Psoas muscle (tissue), 8 donors: Measurements from ENCODE around the gene PLCXD1. TPM values are rescaled to one million over a fixed set of nuclear protein-coding genes. Genes with fewer than 3 reads are reported as not detected.
"Not testable (repeated sequence)": the region's sequence is repeated elsewhere in the genome, so short reads cannot be mapped to it uniquely, and the experiment has no call there.

Experiments used
- ATAC-seq, 4 donors: fragments of 200-7000 bp; cut with Tn5 transposase; one replicate each; pipeline ENCODE4 v1.9.1; 2020; ENCODE audit warnings: moderate library complexity in 3 of 4, mild to moderate bottlenecking in 2 of 4
- DNase-seq, 2 donors: peaks; one replicate each; pipeline ENCODE4 v3.0.0-alpha.2; 2020
- H3K27ac ChIP-seq: fragments of 200-600 bp; one replicate; pipeline ENCODE4 v1.8.0; 2022
- H3K27me3 ChIP-seq, 3 donors: fragments of 200-600 bp in 1 of 3; one replicate each; pipeline versions ENCODE4 v1.6.1 to v1.8.0; 2013 to 2022; ENCODE audit warnings: low read length in 2 of 3, mild to moderate bottlenecking in 2 of 3, moderate library complexity in 1 of 3; ENCODE audit not compliant: insufficient read depth in 3 of 3
- H3K36me3 ChIP-seq, 2 donors: fragments of 200-600 bp in 1 of 2; one replicate each; pipeline versions ENCODE4 v1.6.1 to v1.8.0; 2013 to 2022; ENCODE audit warnings: low read depth in 1 of 2, mild to moderate bottlenecking in 1 of 2, moderate library complexity in 1 of 2; ENCODE audit not compliant: insufficient read depth in 1 of 2
- H3K4me1 ChIP-seq: fragments of 200-600 bp; one replicate; pipeline ENCODE4 v1.8.0; 2022
- H3K4me3 ChIP-seq: fragments of 200-600 bp; one replicate; pipeline ENCODE4 v1.8.0; 2022; ENCODE audit warnings: mild to moderate bottlenecking
- H3K9me3 ChIP-seq: fragments of 200-600 bp; one replicate; pipeline ENCODE4 v1.8.0; 2022
- WGBS, 3 donors: extraction: QIAGEN DNeasy Blood & Tissue Kit; methylation state at CpG; one replicate each; pipeline versions ENCODE4 v1.1.6 to v1.1.7; 2013; 5-methylcytosine and 5-hydroxymethylcytosine counted together
- intact Hi-C, 2 donors: fragments of 100-400 bp; cut with DNase I; formaldehyde crosslinking; loops; one replicate each; pipeline versions ENCODE4 v1.11.0 to v1.14.2; 2022
- polyA plus RNA-seq, 3 donors: library from polyadenylated mRNA; stranded (reverse); fragments of 200-250 nt; gene quantifications; one replicate each; pipeline ENCODE4 v1.2.3, GENCODE V29; 2013
- total RNA-seq, 4 donors: library from RNA; stranded (reverse); fragmentation: NEBNext Ultra II Directional in 2 of 4; extraction: Animal tissue kit (Norgen Biotek cat#: 25700) in 2 of 4; gene quantifications; one replicate each; pipeline versions ENCODE4 v1.2.1 to v1.2.4, GENCODE V29; 2021 to 2023
- TF ChIP-seq, protein P1 (sequence below): fragments of 200-600 bp; IDR thresholded peaks from one replicate; pipeline ENCODE4 v1.8.0; 2022; ENCODE audit warnings: antibody characterized with exemption
- donor health status: healthy with polysubstance abuse.
- donor health status: DM: no; HTN: no; CAD: no; lungs with moderate emphysema.
- donor health status: Bipolar disorder and iron deficiency.
- donor health status: healthy.
- donor health status: DM: yes; HTN: yes; CAD: no.
- donor health status: DM: no; HTN: no; CAD: no.
- donor health status: DM: no; HTN: no; CAD: no.
- donor health status: DM: yes; HTN: yes; CAD: no.

Gene PLCXD1
- total and polyA plus RNA-seq, 7 donors = 0.89 to 16.3 (median 2.3) TPM

DNA sequence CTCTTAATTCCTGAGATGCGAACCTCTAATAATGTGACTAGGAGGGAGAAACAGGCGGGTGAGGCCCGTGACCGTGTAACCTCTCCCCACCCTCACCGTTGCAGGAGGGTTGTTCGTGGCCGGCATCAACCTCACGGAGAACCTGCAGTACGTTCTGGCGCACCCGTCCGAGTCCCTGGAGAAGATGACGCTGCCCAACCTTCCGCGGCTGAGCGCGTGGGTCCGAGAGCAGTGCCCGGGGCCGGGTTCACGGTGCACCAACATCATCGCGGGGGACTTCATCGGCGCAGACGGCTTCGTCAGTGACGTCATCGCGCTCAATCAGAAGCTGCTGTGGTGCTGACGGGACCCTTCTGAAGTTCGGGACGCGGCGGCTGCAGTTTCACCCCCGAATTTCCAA is 17.8 kb downstream of the PLCXD1 start:
- whole genome bisulfite sequencing, 3 donors = 96 to 98% (median 98%) methylated on average over 36 of the region's 36 CpGs
- no peaks in the 10 kb centered on the region for H3K27me3 ChIP-seq
- H3K36me3 ChIP-seq = peaks cover 3 to 38% of the 10 kb centered on the region in 2 donors
- TF ChIP-seq, protein P1, sequence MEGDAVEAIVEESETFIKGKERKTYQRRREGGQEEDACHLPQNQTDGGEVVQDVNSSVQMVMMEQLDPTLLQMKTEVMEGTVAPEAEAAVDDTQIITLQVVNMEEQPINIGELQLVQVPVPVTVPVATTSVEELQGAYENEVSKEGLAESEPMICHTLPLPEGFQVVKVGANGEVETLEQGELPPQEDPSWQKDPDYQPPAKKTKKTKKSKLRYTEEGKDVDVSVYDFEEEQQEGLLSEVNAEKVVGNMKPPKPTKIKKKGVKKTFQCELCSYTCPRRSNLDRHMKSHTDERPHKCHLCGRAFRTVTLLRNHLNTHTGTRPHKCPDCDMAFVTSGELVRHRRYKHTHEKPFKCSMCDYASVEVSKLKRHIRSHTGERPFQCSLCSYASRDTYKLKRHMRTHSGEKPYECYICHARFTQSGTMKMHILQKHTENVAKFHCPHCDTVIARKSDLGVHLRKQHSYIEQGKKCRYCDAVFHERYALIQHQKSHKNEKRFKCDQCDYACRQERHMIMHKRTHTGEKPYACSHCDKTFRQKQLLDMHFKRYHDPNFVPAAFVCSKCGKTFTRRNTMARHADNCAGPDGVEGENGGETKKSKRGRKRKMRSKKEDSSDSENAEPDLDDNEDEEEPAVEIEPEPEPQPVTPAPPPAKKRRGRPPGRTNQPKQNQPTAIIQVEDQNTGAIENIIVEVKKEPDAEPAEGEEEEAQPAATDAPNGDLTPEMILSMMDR = no peak
- intact Hi-C loops = no loop called here
- DNase-seq (no peak), ATAC-seq (no peak)
- H3K4me3 ChIP-seq = no peak overlapping the region
- no peak overlapping the region for H3K27ac ChIP-seq
- no peaks in the 10 kb centered on the region for H3K4me1 ChIP-seq
- H3K9me3 ChIP-seq = no peaks in the 10 kb centered on the region

DNA sequence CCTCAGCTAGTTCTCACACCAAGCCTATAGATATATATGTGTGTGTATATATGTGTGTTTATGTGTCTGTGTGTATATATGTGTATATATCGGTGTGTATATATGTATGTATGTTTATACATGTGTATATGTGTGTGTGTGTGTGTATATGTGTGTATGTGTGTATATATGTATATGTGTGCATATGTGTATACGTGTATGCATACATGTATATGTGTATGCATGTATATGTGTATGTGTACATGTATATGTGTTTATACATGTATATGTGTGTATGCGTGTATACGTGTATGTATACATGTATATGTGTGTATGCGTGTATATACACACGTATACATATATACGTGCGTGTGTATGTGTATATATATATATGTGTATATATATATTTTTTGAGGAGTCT is 19.2 kb downstream of the PLCXD1 start:
- intact Hi-C loops = no loop called here

DNA sequence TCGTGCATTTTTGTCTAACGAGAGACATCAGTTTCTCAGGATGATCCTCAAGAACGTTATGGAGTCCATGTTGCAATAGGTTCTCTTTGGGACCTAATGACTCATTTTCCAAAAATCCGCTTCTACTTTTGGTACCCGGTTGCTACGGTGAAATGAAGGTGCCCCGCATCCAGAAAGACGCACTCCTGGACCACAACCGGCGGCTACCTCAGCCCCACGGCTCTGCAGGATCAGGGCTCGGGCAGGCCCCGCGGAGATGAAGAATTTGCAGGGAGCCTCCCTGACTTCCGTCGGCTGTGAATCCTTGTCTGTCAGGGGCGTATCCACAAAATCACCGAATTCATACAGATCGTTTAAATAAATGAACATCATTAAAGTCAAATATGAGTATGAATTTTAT is 21.8 kb downstream of the PLCXD1 start:
- H3K36me3 ChIP-seq = peaks cover 10 to 63% of the 10 kb centered on the region in 2 donors
- no peak overlapping the region for H3K4me3 ChIP-seq
- ATAC-seq (peak in 1 of 4 donors; percentile 13), DNase-seq (no peak)
- H3K9me3 ChIP-seq = no peaks in the 10 kb centered on the region
- 91 to 95% (median 94%) methylated on average over 19 of the region's 19 CpGs for WGBS, 3 donors
- no peaks in the 10 kb centered on the region for H3K27me3 ChIP-seq
- no peak overlapping the region for H3K27ac ChIP-seq
- intact Hi-C loops = no loop called here
- TF ChIP-seq, protein P1 = no peak
- H3K4me1 ChIP-seq = no peaks in the 10 kb centered on the region

More for the DNA sequence above, 19.2 kb downstream of the PLCXD1 start:
- WGBS, 3 donors = 91 to 99% (median 93%) methylated on average over 8 of the region's 8 CpGs
- Histone ChIP-seq H3K4me3 (no peak overlapping the region), H3K27me3 (no peaks in the 10 kb centered on the region), H3K4me1 (no peaks in the 10 kb centered on the region), H3K36me3 (peaks cover 10 to 43% of the 10 kb centered on the region in 2 donors), H3K27ac (no peak overlapping the region), H3K9me3 (no peaks in the 10 kb centered on the region)
- no peak for ATAC-seq
- no peak for DNase-seq
- TF ChIP-seq, protein P1 = no peak

DNA sequence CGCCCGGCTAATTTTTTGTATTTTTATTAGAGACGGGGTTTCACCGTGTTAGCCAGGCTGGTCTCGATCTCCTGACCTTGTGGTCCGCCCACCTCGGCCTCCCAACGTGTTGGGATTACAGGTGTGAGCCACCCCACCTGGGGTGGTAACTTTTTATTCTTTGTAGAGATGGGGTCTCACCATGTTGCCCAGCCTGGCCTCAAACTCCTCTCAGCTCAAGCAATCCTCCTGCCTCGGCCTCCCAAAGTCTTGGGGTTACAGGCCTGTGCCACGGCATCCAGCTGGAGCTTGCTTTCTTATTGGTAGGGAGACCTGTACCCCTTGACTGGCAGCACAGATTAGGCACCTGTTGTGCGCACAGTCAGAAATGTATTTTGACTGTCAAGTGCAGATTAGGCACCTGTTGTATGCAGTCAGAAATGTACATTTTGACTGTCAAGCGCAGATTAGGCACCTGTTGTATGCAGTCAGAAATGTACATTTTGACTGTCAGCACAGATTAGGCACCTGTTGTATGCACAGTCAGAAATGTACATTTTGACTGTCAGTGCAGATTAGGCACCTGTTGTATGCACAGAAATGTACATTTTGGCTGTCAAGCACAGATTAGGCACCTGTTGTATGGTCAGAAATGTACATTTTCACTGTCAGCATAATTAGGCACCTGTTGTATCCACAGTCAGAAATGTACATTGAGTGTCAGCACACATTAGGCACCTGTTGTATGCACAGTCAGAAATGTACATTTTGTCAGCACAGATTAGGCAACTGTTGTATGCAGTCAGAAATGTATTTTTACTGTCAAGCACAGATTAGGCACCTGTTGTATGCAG is 24.8 kb downstream of the PLCXD1 start:
- H3K4me3 ChIP-seq, ATAC-seq, H3K4me1 ChIP-seq, H3K27me3 ChIP-seq, H3K9me3 ChIP-seq, intact Hi-C loops, H3K27ac ChIP-seq: not testable (repeated sequence)
- peaks cover 10 to 78% of the 10 kb centered on the region in 2 donors for H3K36me3 ChIP-seq
- WGBS, 3 donors = 93 to 99% (median 97%) methylated on average over 10 to 12 of the region's 12 CpGs
- DNase-seq = peak in 1 of 2 donors; percentile 19

DNA sequence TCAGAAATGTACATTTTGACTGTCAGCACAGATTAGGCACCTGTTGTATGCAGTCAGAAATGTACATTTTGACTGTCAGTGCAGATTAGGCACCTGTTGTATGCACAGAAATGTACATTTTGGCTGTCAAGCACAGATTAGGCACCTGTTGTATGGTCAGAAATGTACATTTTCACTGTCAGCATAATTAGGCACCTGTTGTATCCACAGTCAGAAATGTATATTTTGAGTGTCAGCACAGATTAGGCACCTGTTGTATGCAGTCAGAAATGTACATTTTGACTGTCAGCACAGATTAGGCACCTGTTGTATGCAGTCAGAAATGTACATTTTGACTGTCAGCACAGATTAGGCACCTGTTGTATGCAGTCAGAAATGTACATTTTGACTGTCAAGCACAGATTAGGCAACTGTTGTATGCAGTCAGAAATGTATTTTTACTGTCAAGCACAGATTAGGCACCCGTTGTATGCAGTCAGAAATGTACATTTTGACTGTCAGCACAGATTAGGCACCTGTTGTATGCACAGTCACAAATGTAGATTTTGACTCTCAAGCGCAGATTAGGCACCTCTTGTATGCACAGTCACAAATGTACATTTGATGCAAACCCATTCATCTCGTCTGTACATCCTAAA is 25.6 kb downstream of the PLCXD1 start:
- intact Hi-C loops, H3K4me1 ChIP-seq, H3K4me3 ChIP-seq, ATAC-seq, H3K27me3 ChIP-seq, H3K27ac ChIP-seq, H3K9me3 ChIP-seq, DNase-seq: not testable (repeated sequence)
- 94 to 98% (median 95%) methylated on average over 3 of the region's 3 CpGs for WGBS, 3 donors
- peaks cover 10 to 80% of the 10 kb centered on the region in 2 donors for H3K36me3 ChIP-seq
